Calu3 (cell line): ENCODE data around the gene UNC45A. TPM values are rescaled to one million over a fixed set of nuclear protein-coding genes. Genes with fewer than 3 reads are reported as not detected.
"Not testable (repeated sequence)": the region's sequence is repeated elsewhere in the genome, so short reads cannot be mapped to it uniquely, and the experiment has no call there.

Experiments
- BruUV-seq: library from RNA; stranded (reverse); fragments of 400-500 nt; replicated peaks from 2 replicates; lab custom pipeline; 2021; lab: Mats Ljungman, UMichigan
- CTCF ChIA-PET: fragments of 300-600 bp; sonication (Branson Sonifier 250); formaldehyde crosslinking; loops from one replicate; lab custom pipeline; 2022; ENCODE audit warnings: antibody characterized with exemption; lab: Charles Lee
- DNase-seq: peaks from one replicate; pipeline ENCODE4 v3.0.0; 2022
- H3K27ac Mint-ChIP-seq: one replicate; pipeline ENCODE4 v1.8.0; 2022; ENCODE audit warnings: mixed read lengths; ENCODE audit not compliant: unreplicated experiment
- H3K27me3 Mint-ChIP-seq: one replicate; pipeline ENCODE4 v1.8.0; 2022; ENCODE audit warnings: mixed read lengths; ENCODE audit not compliant: unreplicated experiment
- H3K36me3 Mint-ChIP-seq: one replicate; pipeline ENCODE4 v1.8.0; 2022; ENCODE audit warnings: mild to moderate bottlenecking, moderate library complexity, mixed read lengths; ENCODE audit not compliant: insufficient read depth, unreplicated experiment
- H3K4me1 Mint-ChIP-seq: one replicate; pipeline ENCODE4 v1.8.0; 2022; ENCODE audit warnings: mild to moderate bottlenecking, low read depth, mixed read lengths; ENCODE audit not compliant: unreplicated experiment
- H3K4me3 Mint-ChIP-seq: one replicate; pipeline ENCODE4 v1.8.0; 2022; ENCODE audit warnings: mild to moderate bottlenecking, low read depth, moderate library complexity, mixed read lengths; ENCODE audit not compliant: unreplicated experiment
- H3K9me3 Mint-ChIP-seq: one replicate; pipeline ENCODE4 v1.8.0; 2022; ENCODE audit warnings: low read depth, mixed read lengths; ENCODE audit not compliant: unreplicated experiment
- CTCF ChIP-seq: fragments of 200-600 bp; IDR thresholded peaks from one replicate; pipeline ENCODE4 v1.8.0; 2022; ENCODE audit warnings: antibody characterized with exemption; ENCODE audit not compliant: unreplicated experiment
- intact Hi-C: fragments of 100-400 bp; cut with micrococcal nuclease; formaldehyde crosslinking; loops from one replicate; pipeline ENCODE4 v1.10.0; 2022; ENCODE audit not compliant: unreplicated experiment
- total RNA-seq: library from RNA; stranded (reverse); gene quantifications from 2 replicates; pipeline ENCODE4 v1.2.3, GENCODE V29; 2022

Gene UNC45A
- total RNA-seq, 1 experiment from 2014 or later: 66.5 TPM

- CTCF ChIA-PET: no interaction called here
- H3K4me3 Mint-ChIP-seq: no peak overlapping the region
Measured at GRCh38 chr15:90905306-90906180, 29.5 kb upstream of the UNC45A start.

GRCh38 chr15:90906181-90906849, 28.8 kb upstream of the UNC45A start:
- DNase-seq: no peak
- Mint-ChIP-seq H3K4me1 (peaks cover 5% of the 10 kb centered on the region), H3K36me3 (peaks cover 29% of the 10 kb centered on the region), H3K27ac (no peak overlapping the region), H3K9me3 (no peaks in the 10 kb centered on the region), H3K4me3 (no peak overlapping the region), H3K27me3 (no peaks in the 10 kb centered on the region)
- CTCF ChIA-PET: no interaction called here
- no TSS peak for BruUV-seq
- intact Hi-C loops: no loop called here
- no peak for TF ChIP-seq CTCF

More at GRCh38 chr15:90905306-90906180, 29.5 kb upstream of the UNC45A start:
- no peak for TF ChIP-seq CTCF
- H3K27me3 Mint-ChIP-seq: no peaks in the 10 kb centered on the region
- H3K9me3 Mint-ChIP-seq: no peaks in the 10 kb centered on the region
- H3K4me1 Mint-ChIP-seq: peaks cover 10% of the 10 kb centered on the region
- H3K36me3 Mint-ChIP-seq: peaks cover 23% of the 10 kb centered on the region
- no peak overlapping the region for H3K27ac Mint-ChIP-seq
- BruUV-seq: no TSS peak
- DNase-seq: no peak
- intact Hi-C loops: no loop called here

GRCh38 chr15:90907051-90907660, 27.9 kb upstream of the UNC45A start:
- H3K27me3 Mint-ChIP-seq: no peaks in the 10 kb centered on the region
- CTCF ChIA-PET: no interaction called here
- H3K4me3 Mint-ChIP-seq: no peak overlapping the region
- intact Hi-C loops: no loop called here
- H3K9me3 Mint-ChIP-seq: no peaks in the 10 kb centered on the region
- H3K27ac Mint-ChIP-seq: no peak overlapping the region
- BruUV-seq: no TSS peak
- no peak for DNase-seq
- H3K36me3 Mint-ChIP-seq: peaks cover 26% of the 10 kb centered on the region
- no peak for TF ChIP-seq CTCF
- no peaks in the 10 kb centered on the region for H3K4me1 Mint-ChIP-seq

GRCh38 chr15:90907838-90908507, 27.1 kb upstream of the UNC45A start:
- intact Hi-C loops: no loop called here
- TF ChIP-seq CTCF: no peak
- no peak overlapping the region for H3K27ac Mint-ChIP-seq
- CTCF ChIA-PET: no interaction called here
- no peaks in the 10 kb centered on the region for H3K27me3 Mint-ChIP-seq
- DNase-seq: no peak
- peaks cover 26% of the 10 kb centered on the region for H3K36me3 Mint-ChIP-seq
- no TSS peak for BruUV-seq
- H3K4me1 Mint-ChIP-seq: no peaks in the 10 kb centered on the region
- no peaks in the 10 kb centered on the region for H3K9me3 Mint-ChIP-seq
- H3K4me3 Mint-ChIP-seq: no peak overlapping the region

- CTCF ChIA-PET, H3K9me3 Mint-ChIP-seq, DNase-seq, H3K27me3 Mint-ChIP-seq, BruUV-seq, intact Hi-C loops, H3K4me1 Mint-ChIP-seq, H3K4me3 Mint-ChIP-seq, H3K27ac Mint-ChIP-seq: not testable (repeated sequence)
- H3K36me3 Mint-ChIP-seq: peaks cover 21% of the 10 kb centered on the region
Measured at GRCh38 chr15:90909449-90909848, 25.6 kb upstream of the UNC45A start.
